Measurements from ENCODE around the gene CDKL1.
"Not testable (repeated sequence)": the region's sequence is repeated elsewhere in the genome, so short reads cannot be mapped to it uniquely, and the experiment has no call there.

Gene CDKL1

DNA sequence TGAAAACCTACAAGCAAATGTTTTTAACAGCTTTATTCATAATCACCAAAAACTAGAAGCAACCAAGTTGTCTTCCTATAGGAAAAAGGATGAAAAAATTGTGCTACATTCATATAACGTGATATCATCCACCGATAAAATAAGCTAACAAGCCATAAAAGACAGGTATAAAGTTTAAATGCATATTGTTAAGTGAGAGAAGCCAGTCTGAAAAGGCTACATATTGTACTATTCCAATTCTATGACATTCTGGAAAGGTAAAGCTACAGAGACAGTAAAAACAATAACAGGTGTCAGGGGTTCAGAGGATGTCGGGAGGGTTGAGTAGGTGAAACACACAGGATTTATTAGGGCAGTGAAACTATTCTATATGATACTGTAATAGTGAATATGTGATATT lies 22.7 kb downstream of the CDKL1 start:
- Histone ChIP-seq H3K4me1 (ENCODE audit: insufficient read depth, low read length) (no peaks in the 10 kb centered on the region), H3K79me2 (ENCODE audit: insufficient read depth, low read length) (no peaks in the 10 kb centered on the region), H3K9me3 (ENCODE audit: insufficient read depth, low read length, severe bottlenecking) (no peaks in the 10 kb centered on the region), H3K9ac (ENCODE audit: low read depth, low read length) (no peak overlapping the region), H3K27me3 (ENCODE audit: insufficient read depth, low read length, poor library complexity) (no peaks in the 10 kb centered on the region), H3K27ac (ENCODE audit: low read length) (no peak overlapping the region), H3K4me2 (ENCODE audit: insufficient read depth, low read length) (no peak overlapping the region), H3K4me3 (ENCODE audit: low read depth in 1 of 2, low read length in 2 of 2) (no peak overlapping the region), H3K36me3 (ENCODE audit: insufficient read depth, low read length) (no peaks in the 10 kb centered on the region), H2AFZ (ENCODE audit: low read depth, low read length) (no peak overlapping the region), H4K20me1 (ENCODE audit: insufficient read depth, low read length) (no peaks in the 10 kb centered on the region)
- ATAC-seq (ENCODE audit: insufficient read depth, low read depth) (no peak), DNase-seq (no peak)
- TF ChIP-seq CTCF (IDR thresholded peaks at IDR 0.05; ENCODE audit: borderline replicate concordance, extremely low read depth, low read length, poor library complexity, severe bottlenecking) (no peak), EZH2 (IDR thresholded peaks at IDR 0.05; ENCODE audit: borderline replicate concordance, low read depth, low read length, severe bottlenecking) (no peak)

GRCh38 chr14:50371546-50371945 lies 25.1 kb downstream of the CDKL1 start:
- H3K9ac ChIP-seq (ENCODE audit: low read depth, low read length) = no peak overlapping the region
- H3K27ac ChIP-seq (ENCODE audit: low read length) = no peak overlapping the region
- no peak overlapping the region for H3K4me3 ChIP-seq (ENCODE audit: low read depth in 1 of 2, low read length in 2 of 2)
- no peaks in the 10 kb centered on the region for H3K4me1 ChIP-seq (ENCODE audit: insufficient read depth, low read length)
- H3K36me3 ChIP-seq (ENCODE audit: insufficient read depth, low read length) = no peaks in the 10 kb centered on the region
- ATAC-seq (ENCODE audit: insufficient read depth, low read depth) (no peak), DNase-seq (no peak)
- H3K4me2 ChIP-seq (ENCODE audit: insufficient read depth, low read length) = no peak overlapping the region
- H2AFZ ChIP-seq (ENCODE audit: low read depth, low read length) = no peak overlapping the region
- no peaks in the 10 kb centered on the region for H3K27me3 ChIP-seq (ENCODE audit: insufficient read depth, low read length, poor library complexity)
- TF ChIP-seq CTCF (IDR thresholded peaks at IDR 0.05; ENCODE audit: borderline replicate concordance, extremely low read depth, low read length, poor library complexity, severe bottlenecking) (no peak), EZH2 (IDR thresholded peaks at IDR 0.05; ENCODE audit: borderline replicate concordance, low read depth, low read length, severe bottlenecking) (no peak)
- no peaks in the 10 kb centered on the region for H3K9me3 ChIP-seq (ENCODE audit: insufficient read depth, low read length, severe bottlenecking)
- H4K20me1 ChIP-seq (ENCODE audit: insufficient read depth, low read length) = no peaks in the 10 kb centered on the region
- H3K79me2 ChIP-seq (ENCODE audit: insufficient read depth, low read length) = no peaks in the 10 kb centered on the region

GRCh38 chr14:50366589-50366988 lies 30.1 kb downstream of the CDKL1 start:
- Histone ChIP-seq H3K79me2 (ENCODE audit: insufficient read depth, low read length) (no peaks in the 10 kb centered on the region), H3K27me3 (ENCODE audit: insufficient read depth, low read length, poor library complexity) (no peaks in the 10 kb centered on the region), H3K27ac (ENCODE audit: low read length) (no peak overlapping the region), H3K9ac (ENCODE audit: low read depth, low read length) (no peak overlapping the region), H3K4me2 (ENCODE audit: insufficient read depth, low read length) (no peak overlapping the region), H3K4me1 (ENCODE audit: insufficient read depth, low read length) (peaks cover 26% of the 10 kb centered on the region), H3K36me3 (ENCODE audit: insufficient read depth, low read length) (no peaks in the 10 kb centered on the region), H2AFZ (ENCODE audit: low read depth, low read length) (no peak overlapping the region), H4K20me1 (ENCODE audit: insufficient read depth, low read length) (no peaks in the 10 kb centered on the region), H3K4me3 (ENCODE audit: low read depth in 1 of 2, low read length in 2 of 2) (no peak overlapping the region), H3K9me3 (ENCODE audit: insufficient read depth, low read length, severe bottlenecking) (no peaks in the 10 kb centered on the region)
- ATAC-seq (ENCODE audit: insufficient read depth, low read depth) = no peak
- TF ChIP-seq CTCF (IDR thresholded peaks at IDR 0.05; ENCODE audit: borderline replicate concordance, extremely low read depth, low read length, poor library complexity, severe bottlenecking) (no peak), EZH2 (IDR thresholded peaks at IDR 0.05; ENCODE audit: borderline replicate concordance, low read depth, low read length, severe bottlenecking) (no peak)
- DNase-seq = no peak

- no peak overlapping the region for H3K9ac ChIP-seq (ENCODE audit: low read depth, low read length)
- H3K27me3 ChIP-seq (ENCODE audit: insufficient read depth, low read length, poor library complexity) = no peaks in the 10 kb centered on the region
- H4K20me1 ChIP-seq (ENCODE audit: insufficient read depth, low read length) = no peaks in the 10 kb centered on the region
- no peaks in the 10 kb centered on the region for H3K36me3 ChIP-seq (ENCODE audit: insufficient read depth, low read length)
- ATAC-seq (ENCODE audit: insufficient read depth, low read depth) = no peak
- H3K27ac ChIP-seq (ENCODE audit: low read length) = no peak overlapping the region
- peaks cover 26% of the 10 kb centered on the region for H3K4me1 ChIP-seq (ENCODE audit: insufficient read depth, low read length)
- no peak for DNase-seq
- no peak for TF ChIP-seq CTCF (IDR thresholded peaks at IDR 0.05; ENCODE audit: borderline replicate concordance, extremely low read depth, low read length, poor library complexity, severe bottlenecking)
- TF ChIP-seq EZH2 (IDR thresholded peaks at IDR 0.05; ENCODE audit: borderline replicate concordance, low read depth, low read length, severe bottlenecking) = no peak
- H3K9me3 ChIP-seq (ENCODE audit: insufficient read depth, low read length, severe bottlenecking) = no peaks in the 10 kb centered on the region
- no peak overlapping the region for H2AFZ ChIP-seq (ENCODE audit: low read depth, low read length)
- H3K4me3 ChIP-seq (ENCODE audit: low read depth in 1 of 2, low read length in 2 of 2) = no peak overlapping the region
- no peaks in the 10 kb centered on the region for H3K79me2 ChIP-seq (ENCODE audit: insufficient read depth, low read length)
- no peak overlapping the region for H3K4me2 ChIP-seq (ENCODE audit: insufficient read depth, low read length)
These were observed 30.6 kb downstream of the CDKL1 start for GRCh38 chr14:50366115-50366514.

- not testable (repeated sequence) for ATAC-seq (ENCODE audit: insufficient read depth, low read depth); DNase-seq; H4K20me1 ChIP-seq (ENCODE audit: insufficient read depth, low read length); H3K27me3 ChIP-seq (ENCODE audit: insufficient read depth, low read length, poor library complexity); H3K4me3 ChIP-seq (ENCODE audit: low read depth in 1 of 2, low read length in 2 of 2); H3K79me2 ChIP-seq (ENCODE audit: insufficient read depth, low read length); H3K36me3 ChIP-seq (ENCODE audit: insufficient read depth, low read length); H3K27ac ChIP-seq (ENCODE audit: low read length); H3K4me2 ChIP-seq (ENCODE audit: insufficient read depth, low read length); H3K9ac ChIP-seq (ENCODE audit: low read depth, low read length); H3K9me3 ChIP-seq (ENCODE audit: insufficient read depth, low read length, severe bottlenecking); H2AFZ ChIP-seq (ENCODE audit: low read depth, low read length)
- peaks cover 26% of the 10 kb centered on the region for H3K4me1 ChIP-seq (ENCODE audit: insufficient read depth, low read length)
These were observed 31.1 kb downstream of the CDKL1 start for GRCh38 chr14:50365572-50365971.

Data from DND-41 (cell line).